Activated CD8-positive, alpha-beta T cell treated with anti-CD3 and anti-CD28 coated beads for 36 hours (primary cell): Measurements from ENCODE around the gene MRPL12. TPM values are rescaled to one million over a fixed set of nuclear protein-coding genes. Genes with fewer than 3 reads are reported as not detected.

Experiments used
- ATAC-seq: fragments of 200-7000 bp; cut with Tn5 transposase; one replicate; pipeline ENCODE4 v1.10.0; 2021; ENCODE audit warnings: mild to moderate bottlenecking, moderate library complexity
- CTCF ChIA-PET: fragments of 350-600 bp; sonication (Branson Sonifier 250); formaldehyde crosslinking; loops from one replicate; lab custom pipeline; 2021; ENCODE audit warnings: antibody characterized with exemption; lab: Charles Lee
- POLR2A ChIA-PET: fragments of 350-600 bp; sonication (Branson Sonifier 250); formaldehyde crosslinking; loops from one replicate; lab custom pipeline; 2021; ENCODE audit warnings: antibody characterized with exemption; lab: Charles Lee
- DNase-seq: peaks from one replicate; pipeline ENCODE4 v3.0.0-alpha.2; 2020
- H3K27ac Mint-ChIP-seq: one replicate; pipeline ENCODE4 v1.8.0; 2021; ENCODE audit warnings: mild to moderate bottlenecking, mixed read lengths
- H3K27me3 Mint-ChIP-seq: one replicate; pipeline ENCODE4 v1.8.0; 2021; ENCODE audit warnings: mixed read lengths
- H3K36me3 Mint-ChIP-seq: one replicate; pipeline ENCODE4 v1.8.0; 2021; ENCODE audit warnings: low read depth, mixed read lengths
- H3K4me1 Mint-ChIP-seq: one replicate; pipeline ENCODE4 v1.8.0; 2021; ENCODE audit warnings: low read depth, mixed read lengths
- H3K4me3 Mint-ChIP-seq: one replicate; pipeline ENCODE4 v1.8.0; 2021; ENCODE audit warnings: mild to moderate bottlenecking, moderate library complexity, mixed read lengths
- H3K9me3 Mint-ChIP-seq: one replicate; pipeline ENCODE4 v1.8.0; 2021; ENCODE audit warnings: mixed read lengths
- intact Hi-C: fragments of 100-400 bp; cut with micrococcal nuclease; formaldehyde crosslinking; loops from one replicate; pipeline ENCODE4 v1.10.0; 2022
- total RNA-seq, 2 experiments: library from RNA; stranded (reverse); gene quantifications; one replicate each; pipeline ENCODE4 v1.2.3, GENCODE V29; 2021
- TF ChIP-seq, protein P1 (sequence below): fragments of 200-600 bp; IDR thresholded peaks from one replicate; pipeline ENCODE4 v1.8.0; 2022; ENCODE audit warnings: antibody characterized with exemption, mild to moderate bottlenecking

Gene MRPL12
- total RNA-seq, 2 experiments from 2014 or later, result 149 to 152 TPM

DNA sequence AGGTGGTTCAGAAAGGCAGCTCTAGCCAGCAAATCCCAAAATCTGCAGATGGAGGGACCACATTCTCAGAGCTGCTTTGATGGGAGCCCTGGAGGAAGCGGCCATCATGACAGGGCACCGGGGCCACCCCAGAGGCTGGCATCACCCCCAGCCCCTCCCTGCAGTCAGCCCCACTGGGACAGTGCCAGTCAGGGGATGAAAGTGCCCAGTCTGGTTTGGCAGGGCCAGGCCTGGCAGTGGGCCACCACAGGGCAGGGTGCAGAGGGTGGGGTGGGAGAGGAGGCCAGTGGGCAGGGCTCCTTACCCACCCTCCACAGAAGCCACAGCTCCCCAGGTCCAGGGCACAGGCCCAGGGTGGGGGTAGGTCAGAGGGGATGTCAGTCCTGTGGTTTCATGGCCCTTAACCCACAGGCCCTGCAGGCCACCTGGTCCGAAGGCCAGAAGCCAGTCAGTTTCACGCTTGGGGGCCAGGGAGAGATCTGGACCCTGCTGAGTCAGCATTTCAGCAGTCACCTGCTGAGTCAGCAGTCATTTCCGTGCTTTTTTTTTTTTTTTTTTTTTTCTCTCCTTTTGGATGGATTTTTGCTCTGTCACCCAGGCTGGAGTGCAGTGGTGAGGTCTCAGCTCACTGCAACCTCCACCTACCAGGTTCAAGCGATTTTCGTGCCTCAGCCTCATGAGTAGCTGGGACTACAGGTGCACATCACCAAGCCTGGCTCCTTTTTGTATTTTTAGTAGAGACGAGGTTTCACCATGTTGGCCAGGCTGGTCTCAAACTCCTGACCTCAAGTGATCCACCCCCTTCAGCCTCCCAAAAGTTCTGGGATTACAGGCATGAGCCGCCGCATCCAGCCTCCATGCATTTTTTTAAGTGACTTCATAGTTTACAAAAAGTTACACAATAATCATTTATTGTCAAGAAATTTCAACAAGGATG lies 19.3 kb downstream of the MRPL12 start:
- no peaks in the 10 kb centered on the region for H3K9me3 Mint-ChIP-seq
- no peak overlapping the region for H3K4me3 Mint-ChIP-seq
- CTCF ChIA-PET, result interaction anchor here (1.5 kb wide), 1 partner anchor 13 kb away, joined by 4 read pairs; no protein-coding TSS in a partner anchor
- ATAC-seq (peak; percentile 17), DNase-seq (no peak)
- H3K36me3 Mint-ChIP-seq, result peaks cover 4% of the 10 kb centered on the region
- no peaks in the 10 kb centered on the region for H3K4me1 Mint-ChIP-seq
- intact Hi-C loops, result no loop called here
- POLR2A ChIA-PET, result interaction anchor here (1.0 to 1.7 kb wide), 6 partner anchors 9 to 125 kb away, joined by 3 to 8 read pairs (median 4); no protein-coding TSS in a partner anchor
- peaks cover 13% of the 10 kb centered on the region for H3K27me3 Mint-ChIP-seq
- TF ChIP-seq, protein P1, sequence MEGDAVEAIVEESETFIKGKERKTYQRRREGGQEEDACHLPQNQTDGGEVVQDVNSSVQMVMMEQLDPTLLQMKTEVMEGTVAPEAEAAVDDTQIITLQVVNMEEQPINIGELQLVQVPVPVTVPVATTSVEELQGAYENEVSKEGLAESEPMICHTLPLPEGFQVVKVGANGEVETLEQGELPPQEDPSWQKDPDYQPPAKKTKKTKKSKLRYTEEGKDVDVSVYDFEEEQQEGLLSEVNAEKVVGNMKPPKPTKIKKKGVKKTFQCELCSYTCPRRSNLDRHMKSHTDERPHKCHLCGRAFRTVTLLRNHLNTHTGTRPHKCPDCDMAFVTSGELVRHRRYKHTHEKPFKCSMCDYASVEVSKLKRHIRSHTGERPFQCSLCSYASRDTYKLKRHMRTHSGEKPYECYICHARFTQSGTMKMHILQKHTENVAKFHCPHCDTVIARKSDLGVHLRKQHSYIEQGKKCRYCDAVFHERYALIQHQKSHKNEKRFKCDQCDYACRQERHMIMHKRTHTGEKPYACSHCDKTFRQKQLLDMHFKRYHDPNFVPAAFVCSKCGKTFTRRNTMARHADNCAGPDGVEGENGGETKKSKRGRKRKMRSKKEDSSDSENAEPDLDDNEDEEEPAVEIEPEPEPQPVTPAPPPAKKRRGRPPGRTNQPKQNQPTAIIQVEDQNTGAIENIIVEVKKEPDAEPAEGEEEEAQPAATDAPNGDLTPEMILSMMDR, result no peak
- H3K27ac Mint-ChIP-seq, result no peak overlapping the region

DNA sequence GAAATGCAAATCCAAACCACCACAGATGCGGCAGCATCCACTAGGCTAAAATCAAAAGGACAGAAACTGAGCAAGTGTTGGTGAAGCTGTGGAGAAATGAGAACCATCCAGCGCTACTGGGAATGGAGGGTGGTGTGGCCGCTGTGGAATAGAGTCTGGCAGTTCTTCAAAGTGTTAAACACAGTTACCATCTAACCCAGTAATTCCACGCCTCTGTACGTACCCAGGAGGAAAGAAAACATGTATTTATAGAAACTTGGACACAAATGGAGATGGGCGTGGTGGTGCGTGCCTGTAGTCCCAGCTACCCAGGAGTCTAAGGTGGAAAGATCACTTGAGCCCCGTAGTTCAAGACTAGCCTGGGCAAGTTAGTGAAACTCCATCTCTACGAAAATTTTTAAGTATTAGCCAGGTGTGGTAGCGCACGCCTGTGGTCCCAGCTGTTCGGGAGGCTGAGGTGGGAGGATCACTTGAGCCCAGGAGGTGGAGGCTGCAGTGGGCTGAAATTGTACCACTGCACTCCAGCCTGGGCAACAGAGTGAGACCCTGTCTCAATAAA lies 20.6 kb downstream of the MRPL12 start:
- H3K27me3 Mint-ChIP-seq, result peaks cover 13% of the 10 kb centered on the region
- intact Hi-C loops, result no loop called here
- H3K27ac Mint-ChIP-seq, result no peak overlapping the region
- ChIA-PET POLR2A (interaction anchor here (0.7 to 1.8 kb wide), 2 partner anchors 12 to 15 kb away, joined by 4 to 7 read pairs; no protein-coding TSS in a partner anchor), CTCF (interaction anchor here (1.4 to 1.5 kb wide), 2 partner anchors 12 to 230 kb away, joined by 3 to 4 read pairs; no protein-coding TSS in a partner anchor)
- peaks cover 4% of the 10 kb centered on the region for H3K36me3 Mint-ChIP-seq
- ATAC-seq (no peak), DNase-seq (no peak)
- H3K4me1 Mint-ChIP-seq, result no peaks in the 10 kb centered on the region
- TF ChIP-seq, protein P1, result no peak
- H3K4me3 Mint-ChIP-seq, result no peak overlapping the region
- H3K9me3 Mint-ChIP-seq, result no peaks in the 10 kb centered on the region

DNA sequence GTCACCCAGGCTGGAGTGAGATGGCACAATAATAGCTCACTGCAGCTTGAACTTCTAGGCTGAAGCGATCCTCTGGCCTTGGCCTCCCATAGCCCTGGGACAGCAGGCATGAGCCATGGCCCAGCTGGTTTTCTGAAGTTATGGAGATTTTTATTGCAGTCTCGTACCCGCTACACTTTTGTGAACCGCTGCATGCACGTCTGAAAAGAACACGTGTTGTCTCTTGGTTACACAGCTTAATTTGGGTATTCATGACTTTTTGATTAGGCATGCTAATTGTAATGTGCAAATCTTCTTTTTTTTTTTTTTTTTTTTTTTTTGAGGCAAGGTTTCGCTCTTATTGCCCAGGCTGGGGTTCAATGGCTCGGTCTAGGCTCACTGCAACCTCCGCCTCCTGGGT lies 22.3 kb downstream of the MRPL12 start:
- Mint-ChIP-seq H3K9me3 (no peaks in the 10 kb centered on the region), H3K27ac (no peak overlapping the region), H3K27me3 (peaks cover 16% of the 10 kb centered on the region), H3K4me3 (no peak overlapping the region), H3K4me1 (no peaks in the 10 kb centered on the region), H3K36me3 (no peaks in the 10 kb centered on the region)
- DNase-seq (no peak), ATAC-seq (no peak)
- intact Hi-C loops, result no loop called here
- CTCF ChIA-PET, result interaction anchor here (0.8 to 1.4 kb wide), 3 partner anchors 8 to 228 kb away, joined by 3 read pairs; no protein-coding TSS in a partner anchor
- POLR2A ChIA-PET, result interaction anchor here (1.2 to 1.9 kb wide), 5 partner anchors 9 to 130 kb away, joined by 3 to 7 read pairs (median 3); partner anchors contain the start of gene MCRIP1
- TF ChIP-seq, protein P1, result no peak

GRCh38 chr17:81726004-81726403 lies 22.8 kb downstream of the MRPL12 start:
- DNase-seq, result no peak
- TF ChIP-seq, protein P1, result no peak
- Mint-ChIP-seq H3K4me1 (no peaks in the 10 kb centered on the region), H3K4me3 (no peak overlapping the region), H3K9me3 (no peaks in the 10 kb centered on the region), H3K36me3 (no peaks in the 10 kb centered on the region), H3K27ac (no peak overlapping the region), H3K27me3 (peaks cover 18% of the 10 kb centered on the region)
- ChIA-PET POLR2A (interaction anchor here (0.5 to 1.9 kb wide), 4 partner anchors 10 to 173 kb away, joined by 3 to 4 read pairs (median 3); no protein-coding TSS in a partner anchor), CTCF (no interaction called here)
- intact Hi-C loops, result no loop called here
- ATAC-seq, result no peak
